DOHH2 (cell line): ENCODE measurements around the gene TRMT61B.

ENCODE experiments used
- EZH2phosphoT487 ChIP-seq: fragments of 200-600 bp; sonication (generic); IDR thresholded peaks from 2 replicates; pipeline ENCODE4 v1.6.1; 2017; ENCODE audit warnings: borderline replicate concordance, mild to moderate bottlenecking, antibody characterized with exemption, low read length, moderate library complexity, mixed read lengths
- TF ChIP-seq, protein P1 (sequence below): fragments of 200-600 bp; sonication (generic); IDR thresholded peaks from one replicate; pipeline ENCODE4 v1.5.1; 2014; ENCODE audit warnings: antibody characterized with exemption, mild to moderate bottlenecking, low read depth, low read length; ENCODE audit not compliant: poor library complexity, severe bottlenecking

GRCh38 chr2:28855193-28855592, 14.9 kb downstream of the TRMT61B start:
- TF ChIP-seq, protein P1, sequence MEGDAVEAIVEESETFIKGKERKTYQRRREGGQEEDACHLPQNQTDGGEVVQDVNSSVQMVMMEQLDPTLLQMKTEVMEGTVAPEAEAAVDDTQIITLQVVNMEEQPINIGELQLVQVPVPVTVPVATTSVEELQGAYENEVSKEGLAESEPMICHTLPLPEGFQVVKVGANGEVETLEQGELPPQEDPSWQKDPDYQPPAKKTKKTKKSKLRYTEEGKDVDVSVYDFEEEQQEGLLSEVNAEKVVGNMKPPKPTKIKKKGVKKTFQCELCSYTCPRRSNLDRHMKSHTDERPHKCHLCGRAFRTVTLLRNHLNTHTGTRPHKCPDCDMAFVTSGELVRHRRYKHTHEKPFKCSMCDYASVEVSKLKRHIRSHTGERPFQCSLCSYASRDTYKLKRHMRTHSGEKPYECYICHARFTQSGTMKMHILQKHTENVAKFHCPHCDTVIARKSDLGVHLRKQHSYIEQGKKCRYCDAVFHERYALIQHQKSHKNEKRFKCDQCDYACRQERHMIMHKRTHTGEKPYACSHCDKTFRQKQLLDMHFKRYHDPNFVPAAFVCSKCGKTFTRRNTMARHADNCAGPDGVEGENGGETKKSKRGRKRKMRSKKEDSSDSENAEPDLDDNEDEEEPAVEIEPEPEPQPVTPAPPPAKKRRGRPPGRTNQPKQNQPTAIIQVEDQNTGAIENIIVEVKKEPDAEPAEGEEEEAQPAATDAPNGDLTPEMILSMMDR = no peak
- TF ChIP-seq EZH2phosphoT487 = no peak
